NOMO-1 treated with dmso at 0.1 percent for 144 hours (cell line): ENCODE measurements around the gene HSPG2.
A peak's percentile ranks its signal among the peaks of the same experiment; 100 is the strongest.
"Not testable (repeated sequence)": the region's sequence is repeated elsewhere in the genome, so short reads cannot be mapped to it uniquely, and the experiment has no call there.

ENCODE experiments used
- DNase-seq: peaks from one replicate; lab custom pipeline; 2025; ENCODE audit not compliant: unreplicated experiment; lab: John Stamatoyannopoulos, UW

The HSPG2 gene

DNA sequence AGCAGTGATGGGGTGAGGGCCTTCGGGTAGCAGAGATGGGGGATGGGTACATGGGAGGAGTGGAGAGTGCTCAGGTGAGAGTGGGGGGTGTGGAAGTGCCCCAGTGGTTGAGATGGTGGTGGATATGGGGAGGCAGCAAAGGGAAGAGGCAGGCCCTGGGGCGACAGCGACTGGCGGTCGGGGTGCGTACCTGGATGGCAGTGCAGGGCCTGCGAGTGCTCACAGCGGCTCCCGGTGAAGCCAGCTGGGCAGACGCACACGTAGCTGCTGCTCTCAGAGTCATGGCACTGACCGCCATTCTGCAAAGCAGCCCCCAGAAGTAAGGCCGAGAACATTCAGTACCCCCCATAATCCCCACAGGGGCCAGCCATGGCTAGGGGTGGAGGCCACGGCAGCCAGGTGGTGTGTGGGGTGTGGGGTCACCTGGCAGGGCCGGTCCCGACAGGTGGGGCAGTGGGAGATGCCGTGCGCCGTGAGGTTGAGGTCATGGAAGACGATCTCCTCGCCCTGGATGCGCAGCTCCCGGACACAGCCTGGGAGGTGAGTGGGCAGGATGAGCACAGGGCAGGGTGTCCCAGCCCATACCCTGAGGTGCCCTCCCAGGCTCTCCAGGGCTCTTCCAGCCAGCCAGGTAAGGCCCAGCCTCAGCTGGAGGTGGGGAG, 106.2 kb downstream of the HSPG2 start:
- no peak for DNase-seq

- DNase-seq: no peak
Measured at GRCh38 chr1:21829294-21829693, 107.8 kb downstream of the HSPG2 start.

DNA sequence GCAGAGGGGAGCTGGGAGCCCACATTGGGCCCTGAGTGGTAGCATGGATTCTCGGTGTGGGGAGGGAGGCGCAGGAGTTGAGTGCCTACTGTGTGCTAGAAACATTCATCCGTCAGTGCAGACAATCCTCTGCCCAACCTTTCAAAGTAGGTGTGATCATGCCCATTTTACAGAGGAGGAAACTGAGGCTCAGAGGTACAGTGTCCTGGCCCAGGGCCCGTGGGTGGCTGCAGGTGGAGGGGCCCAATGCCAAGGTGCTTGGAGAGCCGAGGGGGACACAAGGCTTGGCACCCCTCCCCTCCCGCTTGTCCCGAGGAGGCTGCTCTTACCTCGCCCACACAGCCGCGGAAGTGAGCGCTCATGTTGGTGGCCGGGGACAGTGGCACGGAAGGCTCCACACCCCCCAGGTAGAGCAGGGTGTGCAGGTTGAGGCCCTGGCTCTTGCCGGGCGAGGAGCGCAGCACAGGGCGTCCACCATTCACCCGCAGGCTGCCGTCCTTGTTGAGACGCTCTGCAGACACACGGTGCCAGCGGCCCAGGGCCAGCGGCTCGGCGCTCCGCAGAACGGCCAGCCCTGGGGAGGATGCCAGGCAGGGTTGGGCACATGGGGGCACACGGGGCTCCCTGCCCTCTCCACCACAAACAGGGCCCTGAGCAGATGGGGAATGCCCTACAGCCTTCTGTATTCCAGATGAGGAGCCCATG, 108.5 kb downstream of the HSPG2 start:
- DNase-seq: no peak

- no peak for DNase-seq
Measured at GRCh38 chr1:21828075-21828474, 109.0 kb downstream of the HSPG2 start.

- DNase-seq: no peak
Measured at GRCh38 chr1:21827141-21827679, 109.9 kb downstream of the HSPG2 start.

DNA sequence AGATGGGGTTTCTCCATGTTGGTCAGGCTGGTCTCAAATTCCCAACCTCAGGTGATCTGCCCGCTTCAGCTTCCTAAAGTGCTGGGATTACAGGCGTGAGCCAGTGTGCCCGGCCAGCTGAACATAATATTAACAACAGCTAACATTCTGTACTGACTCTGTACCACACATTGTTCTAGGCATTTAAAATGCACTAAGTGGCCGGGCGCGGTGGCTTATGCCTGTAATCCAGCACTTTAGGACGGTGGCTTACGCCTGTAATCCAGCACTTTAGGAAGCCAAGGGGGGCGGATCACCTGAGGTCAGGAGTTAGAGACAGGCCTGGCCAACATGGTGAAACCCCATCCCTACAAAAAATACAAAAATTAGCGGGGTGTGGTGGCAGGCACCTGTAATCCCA, 110.4 kb downstream of the HSPG2 start:
- not testable (repeated sequence) for DNase-seq

GRCh38 chr1:21825393-21825792, 111.7 kb downstream of the HSPG2 start:
- no peak for DNase-seq

DNA sequence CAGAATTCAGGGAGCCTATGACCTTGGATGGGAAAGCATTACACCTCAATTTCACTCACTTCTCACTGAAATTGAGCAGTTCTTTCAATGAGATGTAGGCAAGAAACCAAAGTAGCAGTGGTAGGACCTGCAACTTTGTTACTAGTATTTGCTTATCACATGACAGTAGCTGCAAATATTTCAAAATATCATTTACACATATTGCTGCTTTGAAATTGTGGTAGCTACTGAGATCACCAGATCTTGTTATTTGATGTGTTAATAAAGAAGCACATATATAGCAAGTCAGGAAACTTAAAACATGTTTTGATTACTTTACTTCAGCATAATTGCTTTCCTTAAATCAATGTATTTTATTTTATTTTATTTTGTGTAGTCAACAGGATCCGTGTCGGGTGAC, 112.2 kb downstream of the HSPG2 start:
- DNase-seq: no peak

GRCh38 chr1:21823980-21824702, 113.0 kb downstream of the HSPG2 start:
- DNase-seq: no peak

DNA sequence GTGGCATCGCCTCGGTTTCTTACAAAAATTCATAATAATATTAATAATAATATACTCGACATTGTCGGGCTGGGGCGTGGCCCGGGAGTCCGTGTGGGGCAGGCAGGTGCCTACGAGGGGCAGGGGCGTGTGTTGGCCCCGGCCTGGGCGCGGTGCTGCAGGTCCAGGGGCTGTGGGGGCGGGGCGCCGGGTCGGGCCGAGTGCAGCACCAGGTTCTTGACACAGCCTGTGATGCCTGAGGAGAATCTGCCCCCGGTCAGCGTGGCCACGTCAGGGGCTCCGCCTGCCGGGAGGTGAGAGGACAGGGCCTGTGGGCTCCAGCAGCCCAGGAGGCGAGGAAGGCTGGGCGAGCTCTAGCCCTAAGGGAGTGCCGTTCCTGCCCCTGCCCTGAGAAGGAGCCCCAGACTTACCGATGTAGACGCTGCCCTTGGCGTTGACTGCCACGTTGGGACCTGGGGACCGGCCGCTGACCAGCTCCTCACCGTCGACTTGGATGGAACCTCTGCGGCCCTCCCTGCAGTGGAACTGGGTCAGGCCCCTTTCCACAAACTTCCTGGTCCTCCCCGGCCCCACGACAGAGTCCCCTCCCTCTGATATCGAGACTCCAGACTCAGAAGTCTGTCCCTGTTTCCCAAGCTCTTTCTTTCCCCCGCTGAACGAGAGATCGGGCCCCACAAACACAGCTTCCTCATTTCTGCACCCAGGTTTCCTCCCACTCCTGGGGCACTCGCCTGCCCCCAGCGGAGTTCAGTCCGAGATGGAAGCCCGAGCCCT, 113.7 kb downstream of the HSPG2 start:
- no peak for DNase-seq

DNA sequence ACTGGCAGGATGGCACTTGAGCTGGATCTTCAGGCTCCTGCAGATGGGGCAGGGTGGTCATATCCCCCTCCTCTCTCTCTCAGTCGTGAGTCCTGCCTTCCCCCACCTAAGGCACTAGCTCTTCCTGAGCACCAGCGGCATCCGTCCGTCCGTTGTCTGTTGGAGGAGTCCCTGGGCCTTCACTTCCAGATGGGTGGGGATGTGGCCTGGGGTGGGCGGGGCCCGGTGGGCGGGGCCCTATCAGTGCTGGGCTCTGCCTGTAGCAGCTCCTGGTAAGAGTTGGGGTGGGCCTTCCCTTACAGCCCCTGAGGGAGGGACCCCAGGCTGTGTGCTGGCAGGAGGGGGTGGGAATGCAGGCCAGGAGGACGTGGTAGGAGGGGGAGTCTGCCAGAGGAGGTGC, 114.8 kb downstream of the HSPG2 start:
- no peak for DNase-seq

DNA sequence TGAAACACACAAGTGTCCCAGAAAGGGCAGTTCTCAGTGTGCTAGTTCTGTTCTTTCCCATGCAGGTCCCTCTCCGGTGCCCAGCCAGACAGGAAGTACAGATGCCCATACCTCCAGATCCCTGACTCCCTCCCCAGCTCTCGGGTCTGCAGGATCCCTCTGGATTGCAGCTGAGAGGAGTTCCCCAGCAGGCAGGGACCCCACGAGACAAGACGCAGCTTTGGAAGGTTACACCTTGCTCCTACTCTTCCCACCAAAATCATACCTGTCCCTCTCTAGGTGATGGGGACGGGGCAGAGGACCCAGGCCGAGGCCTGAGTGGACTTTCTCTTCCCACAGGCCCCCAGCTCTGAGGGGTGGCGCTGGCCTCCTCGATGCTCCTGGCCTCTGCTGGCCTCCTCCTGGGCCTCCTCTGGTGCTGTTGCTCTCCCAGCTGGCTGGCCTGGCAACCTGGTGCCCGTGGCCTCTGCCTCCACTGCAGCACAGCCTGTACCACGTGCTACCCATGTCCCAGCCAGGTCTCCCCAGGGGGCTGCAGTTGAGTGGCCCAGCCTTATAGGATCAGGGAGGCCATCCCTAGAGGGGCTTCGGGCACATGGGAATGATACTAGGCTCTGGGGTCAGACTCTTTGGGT, 115.6 kb downstream of the HSPG2 start:
- no peak for DNase-seq

DNA sequence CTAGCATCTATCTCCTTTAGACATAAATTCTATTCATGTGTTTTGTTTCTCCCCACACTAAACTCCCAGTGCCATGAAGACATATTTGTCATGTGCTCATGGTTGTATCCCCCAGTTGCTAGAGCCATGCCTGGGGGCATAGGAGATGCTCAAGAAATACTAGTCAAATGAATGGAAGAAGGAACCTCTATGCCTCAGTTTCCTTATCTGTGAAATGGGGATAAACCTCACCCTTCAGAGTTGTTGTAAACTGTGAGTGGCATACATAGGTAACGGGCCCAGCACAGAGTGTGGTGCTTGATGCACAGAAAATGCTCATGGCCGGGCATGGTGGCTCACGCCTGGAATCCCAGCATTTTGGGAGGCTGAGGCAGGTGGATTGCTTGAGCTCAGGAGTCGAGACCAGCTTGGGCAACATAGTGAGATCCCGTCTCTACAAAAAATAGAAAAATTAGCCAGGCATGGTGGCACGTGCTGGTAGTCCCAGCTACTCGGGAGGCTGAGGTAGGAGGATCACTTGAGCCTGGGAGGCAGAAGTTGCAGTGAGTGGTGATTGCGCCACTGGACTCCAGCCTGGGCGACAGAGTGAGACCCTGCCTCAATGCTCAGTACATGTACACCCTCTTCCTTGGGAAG, 116.4 kb downstream of the HSPG2 start:
- no peak for DNase-seq

DNA sequence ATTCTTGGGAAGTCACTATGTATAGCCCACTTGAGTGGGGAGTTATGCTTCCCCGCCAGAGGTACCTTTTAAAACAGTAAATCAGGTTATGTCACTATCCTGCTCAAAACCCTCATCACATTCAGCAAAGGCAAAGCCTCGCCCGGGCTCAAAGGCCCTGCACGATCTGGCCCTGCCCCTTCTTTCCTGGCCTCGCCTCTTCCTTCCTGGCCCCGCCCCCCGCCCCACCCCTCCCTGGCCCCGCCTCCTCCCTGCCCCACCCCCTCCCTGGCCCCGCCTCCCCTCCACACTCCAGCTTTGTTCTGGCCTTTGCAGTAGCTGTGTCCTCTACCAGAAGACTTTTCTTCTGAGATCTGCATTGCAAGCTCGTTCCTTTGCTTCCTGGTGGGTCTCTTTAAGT, 118.5 kb downstream of the HSPG2 start:
- DNase-seq: peak; percentile 48

GRCh38 chr1:21816602-21817302, 120.4 kb downstream of the HSPG2 start:
- no peak for DNase-seq

DNA sequence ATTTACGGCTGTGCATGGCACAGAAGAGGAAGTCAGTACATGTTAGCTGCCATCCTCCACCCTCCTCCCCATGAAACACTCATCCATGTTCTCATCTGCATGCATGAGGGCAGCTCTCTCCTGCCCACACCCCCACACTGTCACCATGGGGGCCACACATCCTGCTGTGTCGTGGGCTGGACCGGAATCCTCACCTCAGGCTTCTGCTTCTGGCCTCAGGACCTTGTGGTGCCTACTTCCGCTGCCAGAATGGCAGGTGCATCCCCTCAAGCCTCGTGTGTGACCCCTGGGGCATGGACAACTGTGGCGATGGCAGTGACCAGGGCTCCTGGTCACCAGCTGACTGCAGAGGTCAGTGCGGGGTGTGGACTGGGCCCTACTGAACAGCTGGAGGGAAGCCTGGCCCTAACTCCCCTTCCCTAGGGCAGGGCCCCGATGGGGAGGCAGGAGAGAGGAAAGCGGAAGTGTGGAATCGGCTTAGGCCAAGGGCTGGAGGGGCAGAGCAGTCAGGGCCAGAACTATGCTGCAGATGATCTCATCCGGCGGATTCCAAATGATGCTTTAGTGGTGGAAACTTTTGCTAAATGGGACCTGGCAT, 121.3 kb downstream of the HSPG2 start:
- no peak for DNase-seq

DNA sequence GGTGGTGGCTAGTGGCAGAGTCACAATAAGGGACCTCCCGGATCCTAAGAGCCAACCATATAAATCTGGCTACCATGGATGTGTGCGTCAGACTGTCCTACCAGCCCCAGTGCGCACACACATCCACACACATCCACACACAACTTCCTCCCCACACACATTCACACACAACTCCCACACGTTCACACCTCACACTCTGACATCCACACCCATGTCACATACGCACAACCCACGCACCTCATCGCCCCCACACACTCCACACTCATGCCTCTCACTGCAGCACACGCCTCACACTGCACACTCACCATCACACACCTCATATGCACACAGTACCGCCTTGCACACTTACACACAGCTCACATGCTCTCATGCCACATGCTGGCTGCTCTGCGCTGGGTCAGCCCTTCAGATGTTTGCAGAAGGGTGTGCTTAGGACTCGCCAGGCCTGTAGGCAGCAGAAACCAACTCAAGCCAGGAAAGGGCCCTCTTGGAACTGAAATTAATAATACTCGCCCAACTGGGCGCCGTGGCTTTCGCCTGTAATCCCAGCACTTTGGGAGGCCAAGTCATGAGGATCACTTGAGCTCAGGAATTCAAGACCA, 122.0 kb downstream of the HSPG2 start:
- no peak for DNase-seq

DNA sequence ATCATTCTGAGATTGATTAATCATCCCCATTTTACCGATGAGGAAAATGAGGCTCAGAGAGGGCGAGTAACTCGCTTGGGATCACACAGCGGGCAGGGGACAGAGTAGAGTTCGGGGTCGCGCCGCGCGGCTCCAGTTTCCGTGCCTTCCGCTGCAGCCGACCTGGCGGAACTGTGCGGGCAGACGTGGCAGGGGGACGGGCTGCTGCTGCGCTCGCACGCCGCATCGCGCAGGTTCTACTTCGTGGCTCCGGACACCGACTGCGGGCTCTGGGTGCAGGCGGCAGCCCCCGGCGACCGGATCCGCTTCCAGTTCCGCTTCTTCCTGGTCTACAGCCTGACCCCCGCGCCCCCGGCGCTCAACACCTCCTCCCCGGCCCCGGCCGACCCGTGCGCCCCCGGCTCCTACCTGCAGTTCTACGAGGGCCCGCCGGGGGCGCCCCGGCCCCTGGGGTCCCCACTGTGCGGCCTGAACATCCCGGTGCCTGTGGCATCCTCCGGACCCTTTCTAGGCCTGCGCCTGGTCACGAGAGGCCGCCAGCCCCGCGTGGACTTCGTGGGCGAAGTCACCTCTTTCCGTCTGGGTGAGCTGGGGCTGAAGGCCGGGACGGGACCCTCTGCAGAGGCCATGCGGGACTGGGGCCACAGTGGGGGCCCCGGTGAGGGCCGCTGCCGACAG, 122.7 kb downstream of the HSPG2 start:
- DNase-seq: no peak
